GM19193 (cell line): ENCODE measurements around the gene CENPT.

Source experiments
- POLR2A ChIP-seq: IDR thresholded peaks from 4 replicates; pipeline ENCODE4 v1.6.1; 2011; ENCODE audit not compliant: insufficient read depth, insufficient read length; ENCODE audit errors: extremely low read depth

Gene CENPT

DNA sequence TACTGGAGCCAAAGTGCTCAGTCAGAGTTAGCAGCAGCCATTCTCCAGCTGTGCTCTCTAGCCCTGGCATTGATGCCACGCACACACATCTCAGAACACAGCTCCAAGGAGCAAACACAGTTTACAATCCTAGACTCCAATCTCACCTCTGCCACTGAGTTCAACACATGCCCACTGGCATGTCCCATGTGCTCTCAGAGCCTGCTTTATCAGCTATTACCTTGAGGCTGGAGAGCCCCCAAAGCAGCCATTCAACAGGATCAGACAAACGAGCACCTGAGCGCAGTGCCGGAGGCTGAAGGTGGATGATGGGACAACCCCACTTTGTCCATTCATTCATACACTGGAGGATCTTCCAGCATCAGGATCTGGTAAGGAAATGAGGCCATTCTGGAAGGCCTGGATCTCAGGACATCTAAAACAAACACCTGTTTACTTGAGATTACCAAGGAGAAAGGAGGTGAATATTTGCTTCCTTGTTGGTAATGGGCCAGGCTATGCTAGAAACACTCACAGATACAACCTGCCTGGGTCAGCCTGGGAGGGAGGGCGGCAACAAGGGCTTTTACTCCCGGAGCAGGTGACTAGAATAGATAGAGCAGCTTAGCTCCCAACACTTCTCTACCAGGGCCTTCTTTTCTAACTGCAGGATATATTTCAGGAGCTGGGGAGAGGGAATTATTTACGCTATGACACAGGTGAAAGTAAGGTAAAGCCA, 66.5 kb downstream of the CENPT start:
- TF ChIP-seq POLR2A = no peak

DNA sequence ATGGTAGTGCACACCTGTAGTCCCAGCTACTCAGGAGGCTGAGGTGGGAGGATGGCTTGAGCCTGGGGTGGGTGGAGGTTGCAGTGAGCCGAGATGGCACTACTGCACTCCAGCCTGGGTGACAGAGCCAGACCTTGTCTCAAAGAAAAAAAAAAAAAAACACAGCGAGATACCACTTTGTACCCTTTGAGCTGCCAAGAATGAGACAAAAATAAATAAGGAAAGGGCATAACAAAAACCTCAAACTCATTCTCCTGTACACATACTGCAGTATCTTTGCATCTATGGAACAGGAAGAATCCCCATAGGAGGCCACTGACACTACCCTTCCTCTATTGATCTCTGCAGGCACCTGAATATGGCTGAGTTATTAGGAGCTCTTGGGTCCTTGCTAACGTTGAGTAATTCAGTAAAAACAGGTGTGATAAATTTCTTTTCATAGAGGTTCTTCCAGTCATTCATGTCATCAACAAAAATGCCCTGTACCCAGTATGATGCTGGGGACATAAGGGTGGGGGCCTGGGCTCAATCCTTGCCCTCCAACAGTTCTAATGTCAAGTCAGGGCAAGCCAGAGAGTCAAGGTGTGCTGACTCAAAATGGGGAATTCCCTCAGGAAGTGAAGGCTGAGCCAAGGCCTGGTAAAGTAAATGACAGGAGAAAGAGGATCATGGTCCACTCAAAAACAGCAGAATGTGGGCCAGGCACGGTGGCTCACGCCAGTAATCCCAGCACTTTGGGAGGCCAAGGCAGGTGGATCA, 68.1 kb downstream of the CENPT start:
- no peak for TF ChIP-seq POLR2A
